Tibial nerve (tissue), 4 donors: ENCODE results near the gene CD6. TPM values are rescaled to one million over a fixed set of nuclear protein-coding genes. Genes with fewer than 3 reads are reported as not detected.

ENCODE experiments used
- DNase-seq, 2 donors: peaks; one replicate each; pipeline ENCODE4 v3.0.0-alpha.2; 2019; ENCODE audit warnings: low spot score in 2 of 2
- H3K27ac ChIP-seq, 4 donors: fragments of 200-600 bp; sonication (generic) in 3 of 4; one replicate each; pipeline ENCODE4 v1.5.1; 2017 to 2019; ENCODE audit warnings: mild to moderate bottlenecking in 1 of 4
- H3K27me3 ChIP-seq, 2 donors: fragments of 200-600 bp; sonication (generic) in 1 of 2; one replicate each; pipeline versions ENCODE4 v1.5.1 to v1.6.0; 2017 to 2019
- H3K36me3 ChIP-seq, 3 donors: fragments of 200-600 bp; sonication (generic); one replicate each; pipeline ENCODE4 v1.5.1; 2018 to 2019
- H3K4me1 ChIP-seq, 4 donors: fragments of 200-600 bp; sonication (generic) in 3 of 4; one replicate each; pipeline ENCODE4 v1.5.1; 2017 to 2019
- H3K4me3 ChIP-seq, 4 donors: fragments of 200-600 bp; sonication (generic) in 3 of 4; one replicate each; pipeline ENCODE4 v1.5.1; 2017 to 2019; ENCODE audit warnings: mild to moderate bottlenecking in 1 of 4, moderate library complexity in 1 of 4
- H3K9me3 ChIP-seq, 4 donors: fragments of 200-600 bp; sonication (generic) in 3 of 4; one replicate each; pipeline ENCODE4 v1.5.1; 2017 to 2019
- CTCF ChIP-seq, 5 experiments: fragments of 200-600 bp in 3 of 5; fragments of 450-650 bp in 2 of 5; sonication (generic) in 3 of 5; IDR thresholded peaks; one replicate each; pipeline ENCODE4 v1.5.1; 2016 to 2019; ENCODE audit warnings: antibody characterized with exemption in 5 of 5, mild to moderate bottlenecking in 3 of 5, moderate library complexity in 2 of 5
- EP300 ChIP-seq, 2 donors: sonication (generic); formaldehyde crosslinking; IDR thresholded peaks; one replicate each; pipeline ENCODE4 v1.6.1; 2017; ENCODE audit warnings: antibody characterized with exemption in 2 of 2, mild to moderate bottlenecking in 1 of 2
- POLR2A ChIP-seq, 2 donors: fragments of 450-650 bp; IDR thresholded peaks; one replicate each; pipeline ENCODE4 v1.6.1; 2017; ENCODE audit warnings: antibody characterized with exemption in 2 of 2, mild to moderate bottlenecking in 2 of 2, moderate library complexity in 2 of 2
- WGBS, 2 donors: methylation state at CpG; one replicate each; pipeline ENCODE4 v1.1.5; 2018; 5-methylcytosine and 5-hydroxymethylcytosine counted together
- total RNA-seq, 4 donors: library from RNA; depleted of rRNA; stranded (reverse); fragments of >200 nt; gene quantifications; one replicate each; pipeline ENCODE4 v1.1.0, GENCODE V29; 2016

The CD6 gene
- total RNA-seq, 4 donors from 2014 or later, result 0.59 to 3.6 (median 2.7) TPM; not detected in 1

DNA sequence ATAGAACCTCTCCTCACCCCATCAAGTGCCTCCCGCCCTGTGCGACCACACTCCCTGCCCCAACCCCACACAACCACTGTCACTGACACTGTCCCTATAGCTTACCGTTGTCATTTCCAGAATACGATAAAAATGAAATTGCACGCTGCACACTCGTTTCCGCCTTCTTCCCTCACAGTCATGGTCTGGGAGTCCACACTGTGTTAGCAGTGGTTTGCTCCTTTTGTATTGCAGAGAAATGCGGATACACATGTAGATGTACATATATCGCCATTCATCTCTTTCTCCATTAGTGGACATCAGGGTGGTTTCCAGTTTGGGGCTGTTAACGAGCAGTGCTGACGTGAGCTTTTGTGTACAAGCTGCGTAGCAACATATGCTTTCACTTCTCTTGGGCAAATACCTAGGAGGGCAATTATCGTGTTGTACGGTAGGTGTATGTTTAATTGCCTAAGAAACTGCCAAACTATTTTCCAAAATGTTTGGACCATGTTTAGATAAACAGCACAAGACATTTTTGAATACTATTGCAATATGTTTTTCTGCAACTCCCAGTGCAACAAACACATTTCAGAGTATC lies 71.6 kb downstream of the CD6 start:
- Histone ChIP-seq H3K27me3 (no peaks in the 10 kb centered on the region), H3K9me3 (no peaks in the 10 kb centered on the region), H3K27ac (peak overlapping the region in 1 of 4 donors; percentile 32), H3K4me3 (no peak overlapping the region), H3K4me1 (peaks cover 0 to 7% (median 6%) of the 10 kb centered on the region in 4 donors), H3K36me3 (no peaks in the 10 kb centered on the region)
- no peak for TF ChIP-seq POLR2A (IDR thresholded peaks at IDR 0.05)
- TF ChIP-seq EP300 (IDR thresholded peaks at IDR 0.05), result no peak
- TF ChIP-seq CTCF (IDR thresholded peaks at IDR 0.05), result no peak
- WGBS, 2 donors, result 92 to 95% methylated on average over 14 of the region's 14 CpGs
- DNase-seq, result no peak

DNA sequence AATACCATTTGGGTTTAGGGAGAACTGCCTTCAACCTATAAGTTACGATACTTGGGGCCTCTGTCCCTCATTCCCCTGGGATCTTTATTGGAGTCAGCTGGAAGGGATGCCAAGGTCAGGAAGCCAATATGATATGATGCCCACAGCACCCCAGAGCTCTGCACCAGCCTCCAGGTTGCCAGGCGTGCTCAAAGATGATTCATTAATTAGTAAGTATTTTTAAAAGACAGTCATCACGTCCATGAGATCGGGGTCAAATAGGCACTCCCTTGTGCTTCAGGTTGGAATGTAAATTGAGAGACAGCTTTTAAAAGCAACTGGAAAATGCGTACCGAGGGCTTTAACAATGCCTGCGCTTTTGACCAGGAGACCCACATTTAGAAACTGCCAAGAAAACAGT lies 73.8 kb downstream of the CD6 start:
- Histone ChIP-seq H3K27ac (no peak overlapping the region), H3K36me3 (no peaks in the 10 kb centered on the region), H3K27me3 (no peaks in the 10 kb centered on the region), H3K4me1 (peaks cover 0 to 7% (median 6%) of the 10 kb centered on the region in 4 donors), H3K9me3 (no peaks in the 10 kb centered on the region), H3K4me3 (no peak overlapping the region)
- DNase-seq, result no peak
- TF ChIP-seq POLR2A (IDR thresholded peaks at IDR 0.05) (no peak), EP300 (IDR thresholded peaks at IDR 0.05) (no peak), CTCF (IDR thresholded peaks at IDR 0.05) (no peak)
- 71 to 78% methylated on average over 7 of the region's 7 CpGs for WGBS, 2 donors

DNA sequence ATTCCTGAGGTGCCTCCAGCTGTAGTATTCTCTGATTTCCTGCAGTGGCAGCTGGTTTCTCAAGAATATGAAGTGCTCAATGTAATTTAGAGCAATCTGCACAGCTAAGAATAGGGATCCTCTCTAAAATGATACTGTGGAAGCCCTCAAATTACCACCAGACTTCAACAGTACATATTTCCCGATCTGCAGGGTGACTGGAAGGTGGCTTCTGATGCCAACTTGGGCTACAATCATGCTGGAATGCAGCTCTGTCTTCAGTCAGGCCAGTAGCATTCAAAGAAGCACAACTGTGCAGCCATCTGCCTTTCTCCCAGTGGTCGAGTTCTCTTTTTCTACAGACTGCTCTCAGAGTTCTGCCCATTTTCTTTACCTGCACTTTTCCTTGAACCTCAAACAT lies 75.4 kb downstream of the CD6 start:
- 42 to 49% methylated on average over 2 of the region's 2 CpGs for WGBS, 2 donors
- no peaks in the 10 kb centered on the region for H3K36me3 ChIP-seq
- H3K27me3 ChIP-seq, result no peaks in the 10 kb centered on the region
- H3K4me1 ChIP-seq, result peaks cover 0 to 7% (median 3%) of the 10 kb centered on the region in 4 donors
- TF ChIP-seq CTCF (IDR thresholded peaks at IDR 0.05) (no peak), EP300 (IDR thresholded peaks at IDR 0.05) (no peak), POLR2A (IDR thresholded peaks at IDR 0.05) (no peak)
- H3K9me3 ChIP-seq, result no peaks in the 10 kb centered on the region
- H3K4me3 ChIP-seq, result no peak overlapping the region
- H3K27ac ChIP-seq, result no peak overlapping the region
- DNase-seq, result no peak

GRCh38 chr11:61048368-61049062 lies 77.0 kb downstream of the CD6 start:
- 67 to 71% methylated on average over 12 of the region's 12 CpGs for whole genome bisulfite sequencing, 2 donors
- no peak for DNase-seq
- Histone ChIP-seq H3K4me3 (no peak overlapping the region), H3K4me1 (no peaks in the 10 kb centered on the region), H3K27ac (no peak overlapping the region), H3K9me3 (no peaks in the 10 kb centered on the region), H3K27me3 (no peaks in the 10 kb centered on the region), H3K36me3 (no peaks in the 10 kb centered on the region)
- TF ChIP-seq EP300 (IDR thresholded peaks at IDR 0.05), result no peak

GRCh38 chr11:61049063-61049377 lies 77.5 kb downstream of the CD6 start:
- Histone ChIP-seq H3K4me1 (no peaks in the 10 kb centered on the region), H3K27ac (no peak overlapping the region), H3K27me3 (no peaks in the 10 kb centered on the region), H3K36me3 (no peaks in the 10 kb centered on the region), H3K4me3 (no peak overlapping the region), H3K9me3 (no peaks in the 10 kb centered on the region)
- 39 to 49% methylated on average over 4 of the region's 4 CpGs for WGBS, 2 donors
- DNase-seq, result no peak
- TF ChIP-seq CTCF (IDR thresholded peaks at IDR 0.05) (no peak), EP300 (IDR thresholded peaks at IDR 0.05) (no peak), POLR2A (IDR thresholded peaks at IDR 0.05) (no peak)
